Dedifferentiated amniotic fluid mesenchymal stem cell (primary cell): ENCODE data around the gene GALNT17.
"Not testable (repeated sequence)": the region's sequence is repeated elsewhere in the genome, so short reads cannot be mapped to it uniquely, and the experiment has no call there.

Experiments
- DNase-seq: peaks from one replicate; pipeline ENCODE4 v3.0.0-alpha.2; 2016; ENCODE audit errors: extremely low spot score

The GALNT17 gene

DNA sequence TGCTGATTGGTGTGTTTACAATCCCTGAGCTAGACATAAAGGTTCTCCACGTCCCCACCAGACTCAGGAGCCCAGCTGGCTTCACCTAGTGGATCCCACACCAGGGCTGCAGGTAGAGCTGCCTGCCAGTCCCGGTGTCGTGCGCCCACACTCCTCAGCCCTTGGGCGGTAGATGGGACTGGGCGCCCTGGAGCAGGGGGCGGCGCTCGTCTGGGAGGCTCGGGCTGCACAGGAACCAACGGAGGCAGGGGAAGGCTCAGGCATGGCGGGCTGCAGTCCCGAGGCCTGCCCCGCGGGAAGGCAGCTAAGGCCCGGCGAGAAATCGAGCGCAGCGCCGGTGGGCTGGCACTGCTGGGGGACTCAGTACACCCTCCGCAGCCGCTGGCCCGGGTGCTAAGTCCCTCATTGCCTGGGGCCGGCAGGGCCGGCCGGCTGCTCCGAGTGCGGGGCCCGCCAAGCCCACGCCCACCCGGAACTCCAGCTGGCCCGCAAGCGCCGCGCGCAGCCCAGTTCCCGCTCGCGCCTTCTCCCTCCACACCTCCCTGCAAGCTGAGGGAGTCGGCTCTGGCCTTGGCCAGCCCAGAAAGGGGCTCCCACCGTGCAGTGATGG is 606.1 kb downstream of the GALNT17 start:
- not testable (repeated sequence) for DNase-seq

GRCh38 chr7:71739520-71740173 is 607.7 kb downstream of the GALNT17 start:
- no peak for DNase-seq

DNA sequence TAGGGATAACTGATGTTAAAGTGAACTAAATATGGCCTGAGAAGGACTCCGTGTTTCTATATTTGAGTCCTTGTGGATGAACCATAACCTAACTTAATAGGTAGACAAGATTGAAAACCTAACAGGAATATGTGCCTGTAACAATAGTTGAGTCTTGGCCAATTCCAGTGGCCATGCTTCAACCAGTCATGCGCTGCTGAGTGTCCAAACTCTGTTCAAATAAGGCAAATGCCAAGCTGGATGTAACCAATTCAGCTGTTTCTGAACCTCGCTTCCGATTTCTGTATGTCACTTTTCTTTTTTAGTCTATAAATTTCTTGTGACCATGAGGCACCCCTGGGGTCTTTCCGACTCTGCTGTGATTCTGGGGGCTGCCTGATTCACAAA is 608.2 kb downstream of the GALNT17 start:
- DNase-seq: no peak

DNA sequence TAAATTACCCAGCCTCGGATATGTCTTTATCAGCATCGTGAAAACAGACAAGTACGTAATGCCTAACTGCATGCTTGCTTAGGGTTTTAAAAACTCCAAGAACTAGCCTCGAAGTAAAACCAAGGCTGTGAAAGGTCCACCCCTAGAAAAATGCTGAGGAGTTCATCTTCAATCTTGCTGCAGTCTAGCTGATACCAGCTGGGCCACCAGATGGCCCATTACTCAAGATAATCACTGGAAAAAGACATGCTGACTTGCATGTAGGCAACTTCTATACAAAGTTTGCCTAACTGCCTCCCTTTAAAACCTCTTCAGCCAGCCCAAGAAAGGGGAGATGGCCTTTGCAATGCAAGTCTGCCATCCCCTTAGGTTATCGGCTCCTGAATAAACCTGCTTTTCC is 614.1 kb downstream of the GALNT17 start:
- no peak for DNase-seq

DNA sequence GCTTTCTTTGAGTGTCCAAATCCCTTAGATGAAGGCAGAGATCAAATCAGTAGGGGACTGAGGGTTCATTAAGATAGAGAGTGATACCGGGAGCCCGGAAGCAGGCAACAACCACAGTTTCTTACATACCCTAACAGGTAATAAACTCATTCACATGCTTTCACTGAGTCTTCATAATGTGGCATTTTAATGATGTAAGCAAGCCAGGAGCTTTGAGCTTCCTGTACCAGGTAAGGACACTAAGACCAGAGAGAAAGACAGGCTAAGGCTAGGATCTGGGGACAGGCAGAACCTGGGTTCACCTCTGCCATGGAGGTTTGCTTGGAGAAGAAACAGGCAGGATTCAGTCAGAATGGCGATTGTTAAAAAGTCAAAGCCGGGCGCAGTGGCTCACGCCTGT is 618.3 kb downstream of the GALNT17 start:
- no peak for DNase-seq

GRCh38 chr7:71752171-71752935 is 620.4 kb downstream of the GALNT17 start:
- DNase-seq: no peak

- no peak for DNase-seq
These were observed 621.3 kb downstream of the GALNT17 start for GRCh38 chr7:71753236-71753635.

- no peak for DNase-seq
These were observed 622.2 kb downstream of the GALNT17 start for GRCh38 chr7:71753956-71754664.

- no peak for DNase-seq
These were observed 622.9 kb downstream of the GALNT17 start for GRCh38 chr7:71754828-71755227.

GRCh38 chr7:71761336-71761735 is 629.4 kb downstream of the GALNT17 start:
- DNase-seq: no peak
